CD8-positive, alpha-beta memory T cell (primary cell): Measurements from ENCODE around the gene SLC8A1. TPM values are rescaled to one million over a fixed set of nuclear protein-coding genes. Genes with fewer than 3 reads are reported as not detected.

Experiments
- CTCF ChIA-PET: fragments of 350-600 bp; sonication (Branson Sonifier 250); formaldehyde crosslinking; loops from one replicate; lab custom pipeline; 2021; ENCODE audit warnings: antibody characterized with exemption; lab: Charles Lee
- POLR2A ChIA-PET: fragments of 350-600 bp; sonication (Branson Sonifier 250); formaldehyde crosslinking; loops from one replicate; lab custom pipeline; 2021; ENCODE audit warnings: antibody characterized with exemption; lab: Charles Lee
- DNase-seq, 5 donors: peaks; one replicate each; pipeline versions ENCODE4 v3.0.0 to v3.0.0-alpha.2; 2020 to 2022; ENCODE audit warnings: mixed read lengths in 1 of 5
- H3K27ac ChIP-seq: one replicate; pipeline ENCODE4 v1.7.0; 2013; ENCODE audit warnings: low read depth, mild to moderate bottlenecking, low read length, moderate library complexity
- H3K27me3 ChIP-seq: 2 replicates; pipeline ENCODE4 v1.7.0; 2013; ENCODE audit warnings: low read length, mild to moderate bottlenecking; ENCODE audit not compliant: insufficient read depth, poor library complexity, severe bottlenecking
- H3K36me3 ChIP-seq: 2 replicates; pipeline ENCODE4 v1.7.0; 2013; ENCODE audit warnings: mild to moderate bottlenecking, low read length, moderate library complexity; ENCODE audit not compliant: insufficient read depth
- H3K4me1 ChIP-seq: 2 replicates; pipeline ENCODE4 v1.7.0; 2013; ENCODE audit warnings: mild to moderate bottlenecking, low read length, moderate library complexity; ENCODE audit not compliant: insufficient read depth
- H3K4me3 ChIP-seq: 2 replicates; pipeline ENCODE4 v1.7.0; 2013; ENCODE audit warnings: mild to moderate bottlenecking, low read length
- H3K9me3 ChIP-seq: 2 replicates; pipeline ENCODE4 v1.7.0; 2013; ENCODE audit warnings: mild to moderate bottlenecking, low read length
- H3K27ac Mint-ChIP-seq, 8 donors: one replicate each; pipeline ENCODE4 v1.8.0; 2020 to 2021; ENCODE audit warnings: mixed read lengths in 8 of 8, mild to moderate bottlenecking in 6 of 8, inconsistent platforms in 3 of 8, moderate library complexity in 3 of 8
- H3K27me3 Mint-ChIP-seq, 2 donors: one replicate each; pipeline ENCODE4 v1.8.0; 2020 to 2021; ENCODE audit warnings: mixed read lengths in 2 of 2, mild to moderate bottlenecking in 1 of 2, moderate library complexity in 1 of 2
- H3K36me3 Mint-ChIP-seq, 3 donors: one replicate each; pipeline ENCODE4 v1.8.0; 2020 to 2021; ENCODE audit warnings: mixed read lengths in 3 of 3, inconsistent platforms in 1 of 3, mild to moderate bottlenecking in 1 of 3
- H3K4me1 Mint-ChIP-seq, 3 donors: one replicate each; pipeline ENCODE4 v1.8.0; 2020 to 2021; ENCODE audit warnings: mixed read lengths in 3 of 3, inconsistent platforms in 1 of 3, mild to moderate bottlenecking in 1 of 3
- H3K4me3 Mint-ChIP-seq, 7 donors: one replicate each; pipeline ENCODE4 v1.8.0; 2020 to 2021; ENCODE audit warnings: mixed read lengths in 7 of 7, mild to moderate bottlenecking in 6 of 7, moderate library complexity in 4 of 7, inconsistent platforms in 2 of 7
- H3K9me3 Mint-ChIP-seq, 5 donors: one replicate each; pipeline ENCODE4 v1.8.0; 2020 to 2022; ENCODE audit warnings: mixed read lengths in 5 of 5, mild to moderate bottlenecking in 3 of 5, moderate library complexity in 2 of 5, inconsistent platforms in 1 of 5
- polyA plus RNA-seq: library from polyadenylated mRNA; unstranded; fragments of 300-500 nt; fragmentation: Illumina TruSeq; gene quantifications from one replicate; pipeline ENCODE4 v1.2.3, GENCODE V29; 2021
- total RNA-seq, 2 experiments: library from RNA; stranded (reverse); gene quantifications; one replicate each; pipeline ENCODE4 v1.2.3, GENCODE V29; 2021

The SLC8A1 gene
- total and polyA plus RNA-seq, 3 experiments from 2014 or later: 0.15 to 0.22 TPM; not detected in 1

GRCh38 chr2:40400336-40400953, 51.4 kb downstream of the SLC8A1 start:
- Mint-ChIP-seq H3K27me3 (no peaks in the 10 kb centered on the region), H3K27ac (peak overlapping the region in 1 of 8 donors; percentile 2), H3K4me3 (no peak overlapping the region), H3K36me3 (peaks cover 0 to 2% (median 0%) of the 10 kb centered on the region in 3 donors), H3K4me1 (no peaks in the 10 kb centered on the region), H3K9me3 (peaks cover 0 to 8% (median 2%) of the 10 kb centered on the region in 5 donors)
- H3K36me3 ChIP-seq: no peaks in the 10 kb centered on the region
- no peaks in the 10 kb centered on the region for H3K9me3 ChIP-seq
- H3K4me3 ChIP-seq: no peak overlapping the region
- no peaks in the 10 kb centered on the region for H3K27me3 ChIP-seq
- ChIA-PET POLR2A (no interaction called here), CTCF (no interaction called here)
- no peak overlapping the region for H3K27ac ChIP-seq
- no peak for DNase-seq
- no peaks in the 10 kb centered on the region for H3K4me1 ChIP-seq

- Mint-ChIP-seq H3K36me3 (peaks cover 0 to 2% (median 0%) of the 10 kb centered on the region in 3 donors), H3K27me3 (no peaks in the 10 kb centered on the region), H3K27ac (no peak overlapping the region), H3K9me3 (peaks cover 0 to 8% (median 2%) of the 10 kb centered on the region in 5 donors), H3K4me3 (no peak overlapping the region), H3K4me1 (no peaks in the 10 kb centered on the region)
- no peaks in the 10 kb centered on the region for H3K27me3 ChIP-seq
- ChIA-PET POLR2A (no interaction called here), CTCF (no interaction called here)
- H3K4me3 ChIP-seq: no peak overlapping the region
- H3K36me3 ChIP-seq: no peaks in the 10 kb centered on the region
- H3K4me1 ChIP-seq: no peaks in the 10 kb centered on the region
- DNase-seq: no peak
- H3K9me3 ChIP-seq: no peaks in the 10 kb centered on the region
- H3K27ac ChIP-seq: no peak overlapping the region
Observed at GRCh38 chr2:40397765-40398164, 54.1 kb downstream of the SLC8A1 start.

- H3K27me3 ChIP-seq: no peaks in the 10 kb centered on the region
- Mint-ChIP-seq H3K9me3 (peaks cover 0 to 8% (median 2%) of the 10 kb centered on the region in 5 donors), H3K27ac (no peak overlapping the region), H3K27me3 (no peaks in the 10 kb centered on the region), H3K36me3 (peaks cover 0 to 2% (median 0%) of the 10 kb centered on the region in 3 donors), H3K4me1 (no peaks in the 10 kb centered on the region), H3K4me3 (no peak overlapping the region)
- no peak for DNase-seq
- ChIA-PET CTCF (no interaction called here), POLR2A (no interaction called here)
- no peak overlapping the region for H3K27ac ChIP-seq
- no peaks in the 10 kb centered on the region for H3K36me3 ChIP-seq
- H3K4me1 ChIP-seq: no peaks in the 10 kb centered on the region
- no peak overlapping the region for H3K4me3 ChIP-seq
- no peaks in the 10 kb centered on the region for H3K9me3 ChIP-seq
Observed at GRCh38 chr2:40396124-40396523, 55.8 kb downstream of the SLC8A1 start.

- H3K36me3 Mint-ChIP-seq: peaks cover 0 to 1% (median 0%) of the 10 kb centered on the region in 3 donors
- Histone ChIP-seq H3K36me3 (no peaks in the 10 kb centered on the region), H3K27me3 (no peaks in the 10 kb centered on the region), H3K4me1 (no peaks in the 10 kb centered on the region), H3K27ac (no peak overlapping the region), H3K4me3 (no peak overlapping the region), H3K9me3 (no peaks in the 10 kb centered on the region)
- CTCF ChIA-PET: no interaction called here
- DNase-seq: no peak
- H3K4me3 Mint-ChIP-seq: no peak overlapping the region
- peaks cover 0 to 7% (median 2%) of the 10 kb centered on the region in 5 donors for H3K9me3 Mint-ChIP-seq
- H3K4me1 Mint-ChIP-seq: no peaks in the 10 kb centered on the region
- POLR2A ChIA-PET: no interaction called here
- H3K27me3 Mint-ChIP-seq: no peaks in the 10 kb centered on the region
- H3K27ac Mint-ChIP-seq: no peak overlapping the region
Observed at GRCh38 chr2:40395169-40396073, 56.5 kb downstream of the SLC8A1 start.

- CTCF ChIA-PET: no interaction called here
- no peak overlapping the region for H3K27ac ChIP-seq
- H3K4me3 ChIP-seq: no peak overlapping the region
- H3K36me3 Mint-ChIP-seq: no peaks in the 10 kb centered on the region
- no peaks in the 10 kb centered on the region for H3K4me1 Mint-ChIP-seq
- H3K27me3 Mint-ChIP-seq: no peaks in the 10 kb centered on the region
- no peaks in the 10 kb centered on the region for H3K27me3 ChIP-seq
- H3K9me3 ChIP-seq: no peaks in the 10 kb centered on the region
- H3K9me3 Mint-ChIP-seq: peaks cover 0 to 2% (median 0%) of the 10 kb centered on the region in 5 donors
- no peaks in the 10 kb centered on the region for H3K36me3 ChIP-seq
- no peaks in the 10 kb centered on the region for H3K4me1 ChIP-seq
- H3K27ac Mint-ChIP-seq: no peak overlapping the region
- POLR2A ChIA-PET: no interaction called here
- DNase-seq: no peak
- H3K4me3 Mint-ChIP-seq: no peak overlapping the region
Observed at GRCh38 chr2:40394597-40394996, 57.3 kb downstream of the SLC8A1 start.

GRCh38 chr2:40394031-40394430, 57.9 kb downstream of the SLC8A1 start:
- no peak for DNase-seq
- Mint-ChIP-seq H3K9me3 (peaks cover 0 to 2% (median 0%) of the 10 kb centered on the region in 5 donors), H3K4me1 (no peaks in the 10 kb centered on the region), H3K4me3 (no peak overlapping the region), H3K27ac (no peak overlapping the region), H3K27me3 (no peaks in the 10 kb centered on the region), H3K36me3 (no peaks in the 10 kb centered on the region)
- H3K36me3 ChIP-seq: no peaks in the 10 kb centered on the region
- POLR2A ChIA-PET: no interaction called here
- H3K4me3 ChIP-seq: no peak overlapping the region
- no peaks in the 10 kb centered on the region for H3K9me3 ChIP-seq
- CTCF ChIA-PET: no interaction called here
- H3K4me1 ChIP-seq: no peaks in the 10 kb centered on the region
- no peak overlapping the region for H3K27ac ChIP-seq
- H3K27me3 ChIP-seq: no peaks in the 10 kb centered on the region

GRCh38 chr2:40388161-40388560, 63.7 kb downstream of the SLC8A1 start:
- no peak overlapping the region for H3K4me3 Mint-ChIP-seq

GRCh38 chr2:40386177-40386576, 65.7 kb downstream of the SLC8A1 start:
- Mint-ChIP-seq H3K27ac (no peak overlapping the region), H3K27me3 (no peaks in the 10 kb centered on the region), H3K4me1 (no peaks in the 10 kb centered on the region), H3K9me3 (peaks cover 3 to 21% (median 6%) of the 10 kb centered on the region in 5 donors), H3K4me3 (no peak overlapping the region), H3K36me3 (peaks cover 0 to 2% (median 0%) of the 10 kb centered on the region in 3 donors)
- no peak for DNase-seq
- CTCF ChIA-PET: no interaction called here
- no peak overlapping the region for H3K4me3 ChIP-seq
- POLR2A ChIA-PET: no interaction called here
- H3K36me3 ChIP-seq: no peaks in the 10 kb centered on the region
- H3K9me3 ChIP-seq: no peaks in the 10 kb centered on the region
- H3K27ac ChIP-seq: no peak overlapping the region
- no peaks in the 10 kb centered on the region for H3K27me3 ChIP-seq
- H3K4me1 ChIP-seq: no peaks in the 10 kb centered on the region

More at GRCh38 chr2:40388161-40388560, 63.7 kb downstream of the SLC8A1 start:
- H3K9me3 Mint-ChIP-seq: peaks cover 0 to 12% (median 2%) of the 10 kb centered on the region in 5 donors
- no peaks in the 10 kb centered on the region for H3K4me1 Mint-ChIP-seq
- H3K4me1 ChIP-seq: no peaks in the 10 kb centered on the region
- no peaks in the 10 kb centered on the region for H3K9me3 ChIP-seq
- H3K27me3 Mint-ChIP-seq: no peaks in the 10 kb centered on the region
- CTCF ChIA-PET: no interaction called here
- POLR2A ChIA-PET: no interaction called here
- no peaks in the 10 kb centered on the region for H3K36me3 Mint-ChIP-seq
- no peak overlapping the region for H3K27ac ChIP-seq
- DNase-seq: no peak
- no peak overlapping the region for H3K27ac Mint-ChIP-seq
- no peak overlapping the region for H3K4me3 ChIP-seq
- H3K36me3 ChIP-seq: no peaks in the 10 kb centered on the region
- no peaks in the 10 kb centered on the region for H3K27me3 ChIP-seq
